ENCODE results near the gene SCT.

GRCh38 chr11:637333-637592 is 10.3 kb upstream of the SCT start:
- TF ChIP-seq EZH2 (IDR thresholded peaks at IDR 0.05), result no peak
- TF ChIP-seq POLR2AphosphoS5 (IDR thresholded peaks at IDR 0.05; ENCODE audit: borderline replicate concordance, low read depth, low read length), result no peak
- TF ChIP-seq FOXP2 (optimal IDR thresholded peaks at IDR 0.05; ENCODE audit: control extremely low read depth, extremely low read length, insufficient read depth), result no peak
